HTERT RPE-1 (cell line): ENCODE results near the gene TMED8.
"Not testable (repeated sequence)": the region's sequence is repeated elsewhere in the genome, so short reads cannot be mapped to it uniquely, and the experiment has no call there.

Source experiments
- in situ Hi-C: fragments of 300-500 bp; cut with MboI; formaldehyde crosslinking; loops from 4 replicates; pipeline ENCODE4 v1.14.3; 2020; ENCODE audit warnings: low sequenced_read_pairs

Gene TMED8

GRCh38 chr14:77369285-77369684 is 7.6 kb downstream of the TMED8 start:
- in situ Hi-C loops: no loop called here

- in situ Hi-C loops: no loop called here
Observed at GRCh38 chr14:77364146-77364545, 12.7 kb downstream of the TMED8 start.

- in situ Hi-C loops: no loop called here
Observed at GRCh38 chr14:77359626-77360025, 17.3 kb downstream of the TMED8 start.

- in situ Hi-C loops: no loop called here
Observed at GRCh38 chr14:77356899-77357298, 20.0 kb downstream of the TMED8 start.

- in situ Hi-C loops: no loop called here
Observed at GRCh38 chr14:77355811-77356210, 21.1 kb downstream of the TMED8 start.

GRCh38 chr14:77353469-77354141 is 23.3 kb downstream of the TMED8 start:
- in situ Hi-C loops: no loop called here

GRCh38 chr14:77347751-77348150 is 29.1 kb downstream of the TMED8 start:
- in situ Hi-C loops: no loop called here

GRCh38 chr14:77346495-77346894 is 30.4 kb downstream of the TMED8 start:
- in situ Hi-C loops: no loop called here

GRCh38 chr14:77344377-77344996 is 32.4 kb downstream of the TMED8 start:
- in situ Hi-C loops: no loop called here

- in situ Hi-C loops: no loop called here
Observed at GRCh38 chr14:77343662-77344061, 33.2 kb downstream of the TMED8 start.

- in situ Hi-C loops: no loop called here
Observed at GRCh38 chr14:77342726-77343397, 34.0 kb downstream of the TMED8 start.

- in situ Hi-C loops: no loop called here
Observed at GRCh38 chr14:77340389-77340788, 36.5 kb downstream of the TMED8 start.

- in situ Hi-C loops: no loop called here
Observed at GRCh38 chr14:77339407-77339806, 37.5 kb downstream of the TMED8 start.

GRCh38 chr14:77338302-77338701 is 38.6 kb downstream of the TMED8 start:
- in situ Hi-C loops: no loop called here

- in situ Hi-C loops: no loop called here
Observed at GRCh38 chr14:77337880-77338279, 39.0 kb downstream of the TMED8 start.

- in situ Hi-C loops: not testable (repeated sequence)
Observed at GRCh38 chr14:77337255-77337654, 39.6 kb downstream of the TMED8 start.

- in situ Hi-C loops: no loop called here
Observed at GRCh38 chr14:77335576-77335975, 41.3 kb downstream of the TMED8 start.

- in situ Hi-C loops: no loop called here
Observed at GRCh38 chr14:77329872-77330271, 47.0 kb downstream of the TMED8 start.

GRCh38 chr14:77327111-77327510 is 49.8 kb downstream of the TMED8 start:
- in situ Hi-C loops: no loop called here

- in situ Hi-C loops: no loop called here
Observed at GRCh38 chr14:77325746-77326094, 51.2 kb downstream of the TMED8 start.

GRCh38 chr14:77324816-77325745 is 51.8 kb downstream of the TMED8 start:
- in situ Hi-C loops: no loop called here
